ENCODE data around the gene CIAO1.
A peak's percentile ranks its signal among the peaks of the same experiment; 100 is the strongest.

CIAO1 gene

GRCh38 chr2:96259497-96259921, 6.5 kb upstream of the CIAO1 start:
- TF ChIP-seq CTCF (IDR thresholded peaks at IDR 0.05; ENCODE audit: low read depth, low read length): no peak
- DNase-seq (ENCODE audit: extremely low read depth, low read depth): no peak

- peak; percentile 49 for TF ChIP-seq CTCF (IDR thresholded peaks at IDR 0.05; ENCODE audit: low read depth, low read length)
- peak; percentile 80 for DNase-seq (ENCODE audit: extremely low read depth, low read depth)
Observed at GRCh38 chr2:96260387-96261260, 5.4 kb upstream of the CIAO1 start.

- no peak for DNase-seq (ENCODE audit: extremely low read depth, low read depth)
- no peak for TF ChIP-seq CTCF (IDR thresholded peaks at IDR 0.05; ENCODE audit: low read depth, low read length)
Observed at GRCh38 chr2:96261328-96262003, 4.6 kb upstream of the CIAO1 start.

- no peak for DNase-seq (ENCODE audit: extremely low read depth, low read depth)
- no peak for TF ChIP-seq CTCF (IDR thresholded peaks at IDR 0.05; ENCODE audit: low read depth, low read length)
Observed at GRCh38 chr2:96262306-96262705, 3.7 kb upstream of the CIAO1 start.

- DNase-seq (ENCODE audit: extremely low read depth, low read depth): no peak
- no peak for TF ChIP-seq CTCF (IDR thresholded peaks at IDR 0.05; ENCODE audit: low read depth, low read length)
Observed at GRCh38 chr2:96264086-96264485, 1.9 kb upstream of the CIAO1 start.

- no peak for DNase-seq (ENCODE audit: extremely low read depth, low read depth)
- TF ChIP-seq CTCF (IDR thresholded peaks at IDR 0.05; ENCODE audit: low read depth, low read length): peak; percentile 41
Observed at GRCh38 chr2:96264656-96265348, 1.2 kb upstream of the CIAO1 start.

Data from AG09319 (cell line).